ENCODE measurements around the gene ERAP2. TPM values are rescaled to one million over a fixed set of nuclear protein-coding genes. Genes with fewer than 3 reads are reported as not detected.

Gene ERAP2
- total RNA-seq, 1 donor = 77.3 TPM

GRCh38 chr5:96854067-96854466 is 22.2 kb upstream of the ERAP2 start:
- Histone ChIP-seq H3K4me3 (ENCODE audit: low read length) (no peak overlapping the region), H3K27me3 (ENCODE audit: insufficient read depth, low read length) (no peaks in the 10 kb centered on the region), H3K9me3 (ENCODE audit: low read depth, low read length) (no peaks in the 10 kb centered on the region), H3K4me1 (ENCODE audit: insufficient read depth, low read length) (peaks cover 9% of the 10 kb centered on the region)

- Histone ChIP-seq H3K4me1 (ENCODE audit: insufficient read depth, low read length) (peaks cover 9% of the 10 kb centered on the region), H3K9me3 (ENCODE audit: low read depth, low read length) (no peaks in the 10 kb centered on the region), H3K27me3 (ENCODE audit: insufficient read depth, low read length) (no peaks in the 10 kb centered on the region), H3K4me3 (ENCODE audit: low read length) (no peak overlapping the region)
These were observed 21.0 kb upstream of the ERAP2 start for GRCh38 chr5:96855031-96855872.

- H3K4me1 ChIP-seq (ENCODE audit: insufficient read depth, low read length) = peaks cover 9% of the 10 kb centered on the region
- H3K27me3 ChIP-seq (ENCODE audit: insufficient read depth, low read length) = no peaks in the 10 kb centered on the region
- no peak overlapping the region for H3K4me3 ChIP-seq (ENCODE audit: low read length)
- H3K9me3 ChIP-seq (ENCODE audit: low read depth, low read length) = no peaks in the 10 kb centered on the region
These were observed 19.9 kb upstream of the ERAP2 start for GRCh38 chr5:96856371-96856770.

GRCh38 chr5:96857454-96857853 is 18.8 kb upstream of the ERAP2 start:
- Histone ChIP-seq H3K9me3 (ENCODE audit: low read depth, low read length) (no peaks in the 10 kb centered on the region), H3K4me3 (ENCODE audit: low read length) (no peak overlapping the region), H3K27me3 (ENCODE audit: insufficient read depth, low read length) (no peaks in the 10 kb centered on the region), H3K4me1 (ENCODE audit: insufficient read depth, low read length) (peaks cover 9% of the 10 kb centered on the region)

DNA sequence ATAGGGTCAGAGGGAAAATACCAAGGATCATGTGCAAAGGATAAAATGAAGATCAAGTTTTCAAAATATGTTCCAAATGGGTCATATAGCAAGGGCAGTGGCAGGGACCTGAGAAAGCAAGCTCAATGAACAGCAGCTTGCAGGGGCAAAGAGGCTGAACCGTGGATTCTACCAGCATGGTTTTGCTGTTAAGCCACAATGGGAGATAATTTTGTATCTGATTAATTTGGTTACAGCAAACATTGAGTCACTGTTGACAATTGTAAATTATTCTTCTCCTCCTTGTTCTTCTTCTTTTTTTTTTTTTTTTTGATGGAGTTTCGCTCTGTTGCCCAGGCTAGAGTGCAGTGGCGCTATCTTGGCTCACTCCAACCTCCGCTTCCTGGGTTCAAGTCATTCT is 18.4 kb upstream of the ERAP2 start:
- H3K4me3 ChIP-seq (ENCODE audit: low read length) = no peak overlapping the region
- no peaks in the 10 kb centered on the region for H3K27me3 ChIP-seq (ENCODE audit: insufficient read depth, low read length)
- peaks cover 9% of the 10 kb centered on the region for H3K4me1 ChIP-seq (ENCODE audit: insufficient read depth, low read length)
- H3K9me3 ChIP-seq (ENCODE audit: low read depth, low read length) = no peaks in the 10 kb centered on the region

DNA sequence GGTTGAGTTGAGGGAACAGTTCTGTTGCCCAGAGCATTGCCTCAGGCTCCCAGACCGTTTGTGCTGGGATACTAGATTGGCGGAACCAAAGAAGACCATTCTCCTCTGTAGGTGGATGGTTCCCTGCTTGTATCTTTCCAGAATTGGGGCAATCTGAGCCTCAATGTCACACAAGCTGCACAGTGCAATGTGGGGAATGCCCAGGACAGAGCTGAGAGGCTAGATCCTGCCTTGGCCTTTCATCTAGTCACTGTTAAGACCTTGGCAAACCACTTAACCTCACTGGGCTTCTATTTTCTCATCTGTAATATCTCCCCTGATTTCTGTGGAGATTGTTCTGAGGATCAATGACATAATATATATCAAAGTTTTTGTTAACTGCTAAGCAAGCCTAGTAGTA is 16.9 kb upstream of the ERAP2 start:
- H3K4me1 ChIP-seq (ENCODE audit: insufficient read depth, low read length) = peaks cover 9% of the 10 kb centered on the region
- H3K27me3 ChIP-seq (ENCODE audit: insufficient read depth, low read length) = no peaks in the 10 kb centered on the region
- no peak overlapping the region for H3K4me3 ChIP-seq (ENCODE audit: low read length)
- H3K9me3 ChIP-seq (ENCODE audit: low read depth, low read length) = no peaks in the 10 kb centered on the region

GRCh38 chr5:96861076-96861475 is 15.2 kb upstream of the ERAP2 start:
- no peaks in the 10 kb centered on the region for H3K27me3 ChIP-seq (ENCODE audit: insufficient read depth, low read length)
- no peaks in the 10 kb centered on the region for H3K4me1 ChIP-seq (ENCODE audit: insufficient read depth, low read length)
- no peak overlapping the region for H3K4me3 ChIP-seq (ENCODE audit: low read length)
- no peaks in the 10 kb centered on the region for H3K9me3 ChIP-seq (ENCODE audit: low read depth, low read length)

DNA sequence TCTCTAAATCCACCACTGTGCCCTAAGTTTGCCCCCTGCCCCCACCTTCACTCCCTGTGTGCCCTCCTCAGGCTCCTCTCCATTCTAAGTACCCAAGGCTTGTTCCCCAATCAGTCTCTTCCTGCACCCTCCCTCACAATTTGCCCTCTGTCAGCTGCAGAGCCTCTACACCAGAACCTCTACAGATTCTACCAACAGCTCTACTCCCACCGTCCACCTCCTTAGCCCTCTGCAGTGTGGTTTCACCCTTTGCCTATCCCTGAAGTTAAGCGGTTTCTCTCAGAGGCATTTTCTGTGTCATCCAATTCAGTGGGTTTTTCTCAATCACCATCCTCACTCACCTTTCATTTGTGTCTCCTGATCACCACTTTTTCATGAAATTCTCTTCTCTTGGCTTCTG is 13.2 kb upstream of the ERAP2 start:
- H3K9me3 ChIP-seq (ENCODE audit: low read depth, low read length) = no peaks in the 10 kb centered on the region
- no peaks in the 10 kb centered on the region for H3K4me1 ChIP-seq (ENCODE audit: insufficient read depth, low read length)
- no peak overlapping the region for H3K4me3 ChIP-seq (ENCODE audit: low read length)
- no peaks in the 10 kb centered on the region for H3K27me3 ChIP-seq (ENCODE audit: insufficient read depth, low read length)

- Histone ChIP-seq H3K4me3 (ENCODE audit: low read length) (no peak overlapping the region), H3K27me3 (ENCODE audit: insufficient read depth, low read length) (no peaks in the 10 kb centered on the region), H3K9me3 (ENCODE audit: low read depth, low read length) (no peaks in the 10 kb centered on the region), H3K4me1 (ENCODE audit: insufficient read depth, low read length) (no peaks in the 10 kb centered on the region)
These were observed 12.2 kb upstream of the ERAP2 start for GRCh38 chr5:96863949-96864584.

GRCh38 chr5:96864922-96865530 is 11.3 kb upstream of the ERAP2 start:
- Histone ChIP-seq H3K4me3 (ENCODE audit: low read length) (no peak overlapping the region), H3K27me3 (ENCODE audit: insufficient read depth, low read length) (no peaks in the 10 kb centered on the region), H3K4me1 (ENCODE audit: insufficient read depth, low read length) (peaks cover 6% of the 10 kb centered on the region), H3K9me3 (ENCODE audit: low read depth, low read length) (no peaks in the 10 kb centered on the region)

GRCh38 chr5:96868603-96869371 is 7.5 kb upstream of the ERAP2 start:
- no peaks in the 10 kb centered on the region for H3K27me3 ChIP-seq (ENCODE audit: insufficient read depth, low read length)
- H3K9me3 ChIP-seq (ENCODE audit: low read depth, low read length) = no peaks in the 10 kb centered on the region

GRCh38 chr5:96869372-96869641 is 7.0 kb upstream of the ERAP2 start:
- Histone ChIP-seq H3K27me3 (ENCODE audit: insufficient read depth, low read length) (no peaks in the 10 kb centered on the region), H3K4me3 (ENCODE audit: low read length) (no peak overlapping the region), H3K4me1 (ENCODE audit: insufficient read depth, low read length) (peaks cover 20% of the 10 kb centered on the region), H3K9me3 (ENCODE audit: low read depth, low read length) (no peaks in the 10 kb centered on the region)

More at GRCh38 chr5:96868603-96869371, 7.5 kb upstream of the ERAP2 start:
- Histone ChIP-seq H3K4me1 (ENCODE audit: insufficient read depth, low read length) (peaks cover 20% of the 10 kb centered on the region), H3K4me3 (ENCODE audit: low read length) (no peak overlapping the region)

DNA sequence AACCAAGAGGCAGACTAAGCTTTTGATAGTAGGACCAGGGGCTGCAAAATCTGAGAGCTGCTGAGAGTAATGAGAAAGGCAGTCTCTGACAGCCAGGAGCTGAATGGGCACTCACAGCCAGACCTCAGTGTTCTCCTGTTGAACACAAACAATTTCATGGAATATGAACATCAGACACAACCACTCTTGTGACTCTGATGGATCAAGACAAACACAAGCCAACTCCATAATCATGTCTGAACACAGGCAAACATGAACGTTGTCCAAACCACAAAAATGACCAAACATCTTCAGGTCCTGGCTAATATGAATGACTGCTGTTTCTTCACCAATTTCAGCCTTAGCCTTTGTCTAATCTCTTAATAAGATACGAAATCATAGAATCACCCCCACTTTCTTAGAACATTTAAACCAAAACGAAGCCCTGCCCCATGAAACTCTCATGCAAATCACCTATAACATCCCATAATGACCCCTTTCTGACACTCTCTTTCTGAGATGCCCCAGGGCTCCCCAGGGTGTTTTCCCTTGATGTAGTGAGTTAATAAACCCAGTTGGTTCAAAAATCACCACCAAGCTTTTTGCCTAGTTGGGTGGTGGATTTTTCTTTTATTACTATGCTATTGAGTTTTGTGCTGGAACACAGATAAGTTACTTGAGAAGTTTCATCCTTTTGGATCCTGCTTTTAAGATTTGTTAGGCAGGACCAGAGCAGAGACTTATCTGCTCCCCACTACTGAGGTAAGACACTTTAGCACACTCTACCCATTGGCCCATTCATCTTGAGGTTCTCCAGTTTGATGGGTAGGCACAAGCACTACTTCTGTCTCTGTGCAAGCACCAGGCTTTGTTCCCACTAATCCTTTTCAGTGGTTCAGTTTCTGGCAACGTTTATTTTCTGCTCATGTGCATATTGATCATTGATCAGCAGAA is 5.9 kb upstream of the ERAP2 start:
- H3K9me3 ChIP-seq (ENCODE audit: low read depth, low read length) = no peaks in the 10 kb centered on the region
- no peaks in the 10 kb centered on the region for H3K27me3 ChIP-seq (ENCODE audit: insufficient read depth, low read length)
- no peak overlapping the region for H3K4me3 ChIP-seq (ENCODE audit: low read length)

GRCh38 chr5:96871027-96871399 is 5.3 kb upstream of the ERAP2 start:
- no peak overlapping the region for H3K4me3 ChIP-seq (ENCODE audit: low read length)
- peaks cover 29% of the 10 kb centered on the region for H3K4me1 ChIP-seq (ENCODE audit: insufficient read depth, low read length)
- no peaks in the 10 kb centered on the region for H3K27me3 ChIP-seq (ENCODE audit: insufficient read depth, low read length)
- H3K9me3 ChIP-seq (ENCODE audit: low read depth, low read length) = no peaks in the 10 kb centered on the region

More for the DNA sequence above, 5.9 kb upstream of the ERAP2 start:
- peaks cover 23% of the 10 kb centered on the region for H3K4me1 ChIP-seq (ENCODE audit: insufficient read depth, low read length)

All from mononuclear cell (primary cell).